OCI-LY3 (cell line): ENCODE data around the gene DUS2.
"Not testable (repeated sequence)": the region's sequence is repeated elsewhere in the genome, so short reads cannot be mapped to it uniquely, and the experiment has no call there.

Experiments used
- EZH2phosphoT487 ChIP-seq: fragments of 200-600 bp; shearing (Covaris generic); IDR thresholded peaks from 2 replicates; pipeline ENCODE4 v1.6.1; 2018; ENCODE audit warnings: antibody characterized with exemption, mixed run types, low read depth
- TF ChIP-seq, protein P1 (sequence below): fragments of 200-600, 300-600 bp; sonication (generic); IDR thresholded peaks from 2 replicates; pipeline ENCODE4 v1.5.1; 2014; ENCODE audit warnings: antibody characterized with exemption, low read length, low read depth

DNA sequence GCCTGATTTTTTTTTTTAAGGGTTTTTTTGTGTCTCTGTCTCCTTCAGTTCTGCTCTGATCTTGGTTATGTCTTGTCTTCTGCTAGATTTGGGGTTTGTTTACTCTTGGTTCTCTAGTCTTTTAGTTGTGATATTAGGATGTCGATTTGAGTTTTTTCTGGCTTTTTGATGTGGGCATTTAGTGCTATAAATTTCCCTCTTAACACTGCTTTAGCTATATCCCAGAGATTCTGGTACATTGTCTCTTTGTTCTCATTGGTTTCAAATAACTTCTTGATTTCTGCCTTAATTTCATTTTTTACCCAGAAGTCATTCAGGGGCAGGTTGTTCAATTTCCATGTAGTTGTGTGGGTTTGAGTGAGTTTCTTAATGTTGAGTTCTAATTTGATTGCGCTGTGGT is 87.5 kb downstream of the DUS2 start:
- TF ChIP-seq, protein P1, sequence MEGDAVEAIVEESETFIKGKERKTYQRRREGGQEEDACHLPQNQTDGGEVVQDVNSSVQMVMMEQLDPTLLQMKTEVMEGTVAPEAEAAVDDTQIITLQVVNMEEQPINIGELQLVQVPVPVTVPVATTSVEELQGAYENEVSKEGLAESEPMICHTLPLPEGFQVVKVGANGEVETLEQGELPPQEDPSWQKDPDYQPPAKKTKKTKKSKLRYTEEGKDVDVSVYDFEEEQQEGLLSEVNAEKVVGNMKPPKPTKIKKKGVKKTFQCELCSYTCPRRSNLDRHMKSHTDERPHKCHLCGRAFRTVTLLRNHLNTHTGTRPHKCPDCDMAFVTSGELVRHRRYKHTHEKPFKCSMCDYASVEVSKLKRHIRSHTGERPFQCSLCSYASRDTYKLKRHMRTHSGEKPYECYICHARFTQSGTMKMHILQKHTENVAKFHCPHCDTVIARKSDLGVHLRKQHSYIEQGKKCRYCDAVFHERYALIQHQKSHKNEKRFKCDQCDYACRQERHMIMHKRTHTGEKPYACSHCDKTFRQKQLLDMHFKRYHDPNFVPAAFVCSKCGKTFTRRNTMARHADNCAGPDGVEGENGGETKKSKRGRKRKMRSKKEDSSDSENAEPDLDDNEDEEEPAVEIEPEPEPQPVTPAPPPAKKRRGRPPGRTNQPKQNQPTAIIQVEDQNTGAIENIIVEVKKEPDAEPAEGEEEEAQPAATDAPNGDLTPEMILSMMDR: not testable (repeated sequence)
- TF ChIP-seq EZH2phosphoT487: not testable (repeated sequence)
